DMS 273 (cell line): ENCODE data around the gene UPP1.
"Not testable (repeated sequence)": the region's sequence is repeated elsewhere in the genome, so short reads cannot be mapped to it uniquely, and the experiment has no call there.

Source experiments
- DNase-seq: peaks from one replicate; lab custom pipeline; 2025; ENCODE audit not compliant: unreplicated experiment; lab: John Stamatoyannopoulos, UW

UPP1 gene

GRCh38 chr7:48089046-48090003, at the start of gene UPP1:
UPP1 (plus strand) TSS chr7:48089265; CDS start chr7:48094784, 5,519 bp downstream.
- DNase-seq = peak; percentile 91

- DNase-seq = no peak
These were observed 48.0 kb upstream of the UPP1 start for GRCh38 chr7:48040944-48041652.

GRCh38 chr7:48041653-48041970, 47.5 kb upstream of the UPP1 start:
- no peak for DNase-seq

- no peak for DNase-seq
These were observed 46.8 kb upstream of the UPP1 start for GRCh38 chr7:48042216-48042615.

GRCh38 chr7:48042636-48043035, 46.4 kb upstream of the UPP1 start:
- DNase-seq = no peak

GRCh38 chr7:48045195-48045765, 43.8 kb upstream of the UPP1 start:
- no peak for DNase-seq

GRCh38 chr7:48046458-48046857, 42.6 kb upstream of the UPP1 start:
- no peak for DNase-seq

GRCh38 chr7:48048113-48048512, 41.0 kb upstream of the UPP1 start:
- no peak for DNase-seq

- no peak for DNase-seq
These were observed 39.2 kb upstream of the UPP1 start for GRCh38 chr7:48049850-48050249.

GRCh38 chr7:48052748-48053147, 36.3 kb upstream of the UPP1 start:
- DNase-seq = no peak

- DNase-seq = no peak
These were observed 35.3 kb upstream of the UPP1 start for GRCh38 chr7:48053736-48054135.

- no peak for DNase-seq
These were observed 30.1 kb upstream of the UPP1 start for GRCh38 chr7:48058990-48059389.

GRCh38 chr7:48059706-48060105, 29.4 kb upstream of the UPP1 start:
- no peak for DNase-seq

- no peak for DNase-seq
These were observed 25.1 kb upstream of the UPP1 start for GRCh38 chr7:48063985-48064384.

- no peak for DNase-seq
These were observed 21.6 kb upstream of the UPP1 start for GRCh38 chr7:48067475-48067874.

- DNase-seq = no peak
These were observed 14.8 kb upstream of the UPP1 start for GRCh38 chr7:48074204-48074654.

GRCh38 chr7:48077423-48077822, 11.6 kb upstream of the UPP1 start:
- no peak for DNase-seq

GRCh38 chr7:48078470-48078869, 10.6 kb upstream of the UPP1 start:
- DNase-seq = peak; percentile 47

- DNase-seq = not testable (repeated sequence)
These were observed 6.7 kb upstream of the UPP1 start for GRCh38 chr7:48082378-48082777.

- DNase-seq = no peak
These were observed 5.8 kb upstream of the UPP1 start for GRCh38 chr7:48083114-48083830.

- DNase-seq = no peak
These were observed 4.2 kb upstream of the UPP1 start for GRCh38 chr7:48084727-48085432.
